ENCODE results near the gene SHOC1. TPM values are rescaled to one million over a fixed set of nuclear protein-coding genes. Genes with fewer than 3 reads are reported as not detected.

The SHOC1 gene
- total and polyA plus RNA-seq, 2 donors (not counting 3 experiments of a cell fraction or from before 2014, with no cell fraction given), result not detected

- TF ChIP-seq GATA2 (IDR thresholded peaks at IDR 0.05; ENCODE audit: insufficient read depth, insufficient read length, low read depth, low read length), result peak; percentile 44
- no peak for TF ChIP-seq EZH2 (IDR thresholded peaks at IDR 0.05; ENCODE audit: borderline replicate concordance, low read depth, low read length, severe bottlenecking)
- H3K9me3 ChIP-seq (replicated peaks; ENCODE audit: control insufficient read depth, insufficient read depth, low read length), result no peaks in the 10 kb centered on the region
- H3K9ac ChIP-seq (replicated peaks; ENCODE audit: extremely low read depth, insufficient read depth, low read length), result no peak overlapping the region
- no peaks in the 10 kb centered on the region for H3K9me1 ChIP-seq (replicated peaks; ENCODE audit: control insufficient read depth, extremely low read depth, insufficient read depth, low read length)
- no peak overlapping the region for H3K4me3 ChIP-seq (replicated peaks in 1 of 3; ENCODE audit: insufficient read depth in 1 of 3, low read depth in 1 of 3, low read length in 3 of 3)
- H4K20me1 ChIP-seq (replicated peaks; ENCODE audit: control insufficient read depth, extremely low read depth, insufficient read depth, low read length), result no peaks in the 10 kb centered on the region
- H3K79me2 ChIP-seq (ENCODE audit: control insufficient read depth, insufficient read depth, low read length), result no peaks in the 10 kb centered on the region
- H3K4me1 ChIP-seq (ENCODE audit: control insufficient read depth, extremely low read depth, insufficient read depth, low read length), result peaks cover 12% of the 10 kb centered on the region
- no peaks in the 10 kb centered on the region for H3K27me3 ChIP-seq (ENCODE audit: control insufficient read depth in 2 of 2, insufficient read depth in 2 of 2, low read length in 2 of 2)
- H2AFZ ChIP-seq (ENCODE audit: low read depth, low read length), result no peak overlapping the region
- CTCF ChIA-PET, result interaction anchor here (1.5 kb wide), 2 partner anchors 17 to 237 kb away, joined by 3 to 5 read pairs; no protein-coding TSS in a partner anchor
- no peaks in the 10 kb centered on the region for H3K36me3 ChIP-seq (ENCODE audit: control insufficient read depth in 2 of 2, extremely low read depth in 1 of 2, insufficient read depth in 2 of 2, low read length in 2 of 2)
- peak; percentile 51 for DNase-seq (ENCODE audit: low read depth, low spot score)
- dilution Hi-C loops (cut with MboI; ENCODE audit: extremely low pct_ligation_motif_present, low sequenced_read_pairs) (no loop called here), intact Hi-C loops (cut with micrococcal nuclease) (no loop called here)
- FAIRE-seq, result peak; percentile 78
- POLR2A ChIA-PET, result no interaction called here
- BruUV-seq (replicated peaks), result no TSS peak
- no peak overlapping the region for H3K27ac ChIP-seq (ENCODE audit: insufficient read depth, low read depth, low read length)
- H3K4me2 ChIP-seq (ENCODE audit: insufficient read depth, low read length), result peak overlapping the region; percentile 85
Measured at GRCh38 chr9:111838439-111838838, 43.7 kb upstream of the SHOC1 start.

- Histone ChIP-seq H3K4me3 (replicated peaks in 1 of 3; ENCODE audit: insufficient read depth in 1 of 3, low read depth in 1 of 3, low read length in 3 of 3) (no peak overlapping the region), H3K9ac (replicated peaks; ENCODE audit: extremely low read depth, insufficient read depth, low read length) (no peak overlapping the region), H3K79me2 (ENCODE audit: control insufficient read depth, insufficient read depth, low read length) (no peaks in the 10 kb centered on the region), H3K4me2 (ENCODE audit: insufficient read depth, low read length) (no peak overlapping the region), H3K9me1 (replicated peaks; ENCODE audit: control insufficient read depth, extremely low read depth, insufficient read depth, low read length) (no peaks in the 10 kb centered on the region), H3K4me1 (ENCODE audit: control insufficient read depth, extremely low read depth, insufficient read depth, low read length) (peaks cover 12% of the 10 kb centered on the region), H3K27me3 (ENCODE audit: control insufficient read depth in 2 of 2, insufficient read depth in 2 of 2, low read length in 2 of 2) (no peaks in the 10 kb centered on the region), H2AFZ (ENCODE audit: low read depth, low read length) (no peak overlapping the region), H3K27ac (ENCODE audit: insufficient read depth, low read depth, low read length) (no peak overlapping the region), H3K9me3 (replicated peaks; ENCODE audit: control insufficient read depth, insufficient read depth, low read length) (no peaks in the 10 kb centered on the region), H4K20me1 (replicated peaks; ENCODE audit: control insufficient read depth, extremely low read depth, insufficient read depth, low read length) (no peaks in the 10 kb centered on the region), H3K36me3 (ENCODE audit: control insufficient read depth in 2 of 2, extremely low read depth in 1 of 2, insufficient read depth in 2 of 2, low read length in 2 of 2) (no peaks in the 10 kb centered on the region)
- dilution Hi-C loops (cut with MboI; ENCODE audit: extremely low pct_ligation_motif_present, low sequenced_read_pairs) (no loop called here), intact Hi-C loops (cut with micrococcal nuclease) (no loop called here)
- no peak for DNase-seq (ENCODE audit: low read depth, low spot score)
- FAIRE-seq, result no peak
- ChIA-PET CTCF (no interaction called here), POLR2A (no interaction called here)
- TF ChIP-seq FOS (IDR thresholded peaks at IDR 0.05; ENCODE audit: borderline replicate concordance, insufficient read depth, low read length) (no peak), EZH2 (IDR thresholded peaks at IDR 0.05; ENCODE audit: borderline replicate concordance, low read depth, low read length, severe bottlenecking) (no peak), JUN (IDR thresholded peaks at IDR 0.05; ENCODE audit: borderline replicate concordance, insufficient read depth, insufficient read length, low read depth) (no peak), MAX (IDR thresholded peaks at IDR 0.05; ENCODE audit: insufficient read depth, insufficient read length) (no peak), MYC (IDR thresholded peaks at IDR 0.05; ENCODE audit: low read depth, low read length) (no peak), GATA2 (IDR thresholded peaks at IDR 0.05; ENCODE audit: insufficient read depth, insufficient read length, low read depth, low read length) (no peak), POLR2A (IDR thresholded peaks at IDR 0.05; ENCODE audit: low read depth, low read length) (no peak), POLR2AphosphoS5 (IDR thresholded peaks at IDR 0.05; ENCODE audit: insufficient read depth, low read depth, low read length) (no peak)
- TF ChIP-seq, protein P1, sequence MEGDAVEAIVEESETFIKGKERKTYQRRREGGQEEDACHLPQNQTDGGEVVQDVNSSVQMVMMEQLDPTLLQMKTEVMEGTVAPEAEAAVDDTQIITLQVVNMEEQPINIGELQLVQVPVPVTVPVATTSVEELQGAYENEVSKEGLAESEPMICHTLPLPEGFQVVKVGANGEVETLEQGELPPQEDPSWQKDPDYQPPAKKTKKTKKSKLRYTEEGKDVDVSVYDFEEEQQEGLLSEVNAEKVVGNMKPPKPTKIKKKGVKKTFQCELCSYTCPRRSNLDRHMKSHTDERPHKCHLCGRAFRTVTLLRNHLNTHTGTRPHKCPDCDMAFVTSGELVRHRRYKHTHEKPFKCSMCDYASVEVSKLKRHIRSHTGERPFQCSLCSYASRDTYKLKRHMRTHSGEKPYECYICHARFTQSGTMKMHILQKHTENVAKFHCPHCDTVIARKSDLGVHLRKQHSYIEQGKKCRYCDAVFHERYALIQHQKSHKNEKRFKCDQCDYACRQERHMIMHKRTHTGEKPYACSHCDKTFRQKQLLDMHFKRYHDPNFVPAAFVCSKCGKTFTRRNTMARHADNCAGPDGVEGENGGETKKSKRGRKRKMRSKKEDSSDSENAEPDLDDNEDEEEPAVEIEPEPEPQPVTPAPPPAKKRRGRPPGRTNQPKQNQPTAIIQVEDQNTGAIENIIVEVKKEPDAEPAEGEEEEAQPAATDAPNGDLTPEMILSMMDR (IDR thresholded peaks at IDR 0.05; ENCODE audit: extremely low read depth in 1 of 2, insufficient read depth in 1 of 2, low read depth in 1 of 2, low read length in 2 of 2), result no peak
- BruUV-seq (replicated peaks), result no TSS peak
Measured at GRCh38 chr9:111836311-111836710, 41.6 kb upstream of the SHOC1 start.
